ENCODE results near the gene CPLANE1.
"Not testable (repeated sequence)": the region's sequence is repeated elsewhere in the genome, so short reads cannot be mapped to it uniquely, and the experiment has no call there.

CPLANE1 gene

DNA sequence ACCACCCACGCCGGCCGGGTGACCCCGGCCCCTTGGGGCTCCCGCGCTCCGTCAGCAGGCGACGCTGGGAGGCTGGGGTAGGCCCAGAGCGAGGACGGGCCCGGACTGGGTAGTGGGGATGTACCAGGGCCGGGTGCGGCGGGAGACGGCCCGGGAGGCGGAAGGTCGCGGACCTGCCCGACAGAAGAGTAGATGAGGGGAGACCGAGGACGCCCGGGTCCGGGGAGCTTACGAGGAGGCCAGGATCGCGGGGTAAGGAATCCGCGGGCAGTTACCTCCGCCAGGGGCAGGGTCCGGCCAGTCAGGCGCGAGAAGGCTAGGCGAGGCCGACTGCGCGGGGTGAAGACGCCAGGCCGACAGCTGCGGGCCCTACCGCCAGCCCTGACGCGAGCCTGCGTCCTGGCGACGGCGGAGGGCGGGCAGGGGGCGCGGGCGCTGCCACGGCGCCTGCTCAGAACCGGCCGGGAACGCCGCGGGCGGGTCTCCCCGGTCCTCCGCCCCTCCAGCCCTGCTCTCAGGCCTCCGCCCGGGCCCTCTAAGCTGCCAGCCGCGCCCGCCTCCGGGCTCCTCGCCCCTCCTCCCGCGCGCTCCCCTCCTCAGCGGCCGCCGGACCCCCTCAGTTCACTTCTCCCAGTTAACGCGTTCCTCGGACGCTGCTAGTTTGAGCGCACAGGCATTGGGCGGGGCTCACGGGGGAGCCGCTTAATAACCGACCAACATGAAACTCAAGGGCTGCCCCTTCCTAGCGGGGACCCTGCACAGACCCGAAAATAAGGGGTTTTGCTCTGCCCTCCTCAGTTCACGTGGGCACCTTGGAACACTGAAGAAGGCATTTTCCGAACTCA is at the start of gene CPLANE1:
Gene CPLANE1, minus strand, starts transcription at position 407 of the 845 bp plus-strand sequence. CDS start 1,678 bp downstream, outside the sequence.
- peak; percentile 70 for DNase-seq

GRCh38 chr5:37296313-37296712 is 47.1 kb upstream of the CPLANE1 start:
- not testable (repeated sequence) for DNase-seq

- no peak for DNase-seq
These were observed 34.1 kb upstream of the CPLANE1 start for GRCh38 chr5:37283214-37283820.

- DNase-seq, result no peak
These were observed 26.3 kb upstream of the CPLANE1 start for GRCh38 chr5:37275511-37275910.

DNA sequence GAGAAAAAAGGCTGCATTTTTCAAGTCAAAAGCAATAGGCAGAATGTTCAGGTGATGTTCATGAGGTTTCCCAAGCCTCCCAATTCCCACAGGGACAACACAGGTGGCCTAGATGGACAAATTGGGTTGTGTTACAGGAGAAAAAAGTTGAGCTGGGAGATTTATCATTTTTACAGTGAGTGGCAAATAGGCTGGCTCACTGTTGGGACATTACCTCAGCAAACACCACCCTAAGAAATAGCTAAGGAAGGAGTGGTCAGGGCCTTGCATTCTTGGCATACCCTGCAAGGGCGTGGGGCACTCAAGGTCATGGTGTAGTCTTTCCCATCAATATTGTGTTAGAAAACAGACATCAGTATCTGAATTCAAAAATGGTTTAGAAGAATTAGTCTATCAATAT is 23.3 kb upstream of the CPLANE1 start:
- no peak for DNase-seq

DNA sequence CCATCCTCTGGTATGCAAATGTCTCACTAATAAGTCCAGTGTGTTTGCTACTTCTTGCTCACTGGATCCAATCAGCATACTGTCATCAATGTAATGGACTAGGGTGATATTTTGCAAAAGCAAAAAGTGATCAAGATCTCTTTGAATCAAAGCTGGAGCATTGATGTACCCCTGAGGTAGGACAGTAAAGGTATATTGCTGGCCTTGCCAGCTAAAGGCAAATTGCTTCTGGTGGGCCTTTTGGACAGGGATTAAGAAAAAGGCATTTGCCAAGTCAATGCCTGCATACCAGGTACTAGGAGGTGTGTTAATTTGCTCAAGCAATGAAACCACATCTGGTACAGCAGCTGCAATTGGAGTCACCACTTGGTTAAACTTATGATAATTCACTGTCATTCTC is 18.9 kb upstream of the CPLANE1 start:
- DNase-seq, result not testable (repeated sequence)

DNA sequence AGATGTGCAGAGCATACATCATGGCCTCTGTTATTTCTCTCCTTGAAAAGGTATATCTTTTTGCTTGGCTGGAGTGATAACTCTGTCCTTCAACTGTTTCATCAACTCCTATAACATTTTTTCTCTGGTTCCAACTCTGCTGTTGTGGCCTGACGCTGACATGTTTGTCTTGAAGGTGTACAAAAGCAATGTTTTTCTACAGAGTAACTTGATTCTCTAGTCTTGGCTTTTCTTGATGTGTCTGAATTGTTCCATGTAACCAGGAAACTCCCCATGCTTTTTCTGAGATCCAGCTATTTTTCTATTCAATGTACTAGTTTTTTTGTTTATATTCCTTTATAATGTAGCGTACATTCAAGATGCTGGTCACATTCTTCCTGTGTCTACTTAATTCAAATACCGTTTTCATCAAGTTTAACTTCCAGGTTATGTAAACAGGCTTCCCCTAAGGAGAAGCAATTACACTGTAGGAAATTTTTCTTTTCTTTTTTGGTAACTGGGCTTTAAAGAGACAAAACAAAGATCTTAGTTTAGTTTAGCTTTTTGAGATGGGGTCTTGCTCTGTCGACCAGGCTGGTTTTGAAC is 6.7 kb upstream of the CPLANE1 start:
- DNase-seq, result no peak

DNA sequence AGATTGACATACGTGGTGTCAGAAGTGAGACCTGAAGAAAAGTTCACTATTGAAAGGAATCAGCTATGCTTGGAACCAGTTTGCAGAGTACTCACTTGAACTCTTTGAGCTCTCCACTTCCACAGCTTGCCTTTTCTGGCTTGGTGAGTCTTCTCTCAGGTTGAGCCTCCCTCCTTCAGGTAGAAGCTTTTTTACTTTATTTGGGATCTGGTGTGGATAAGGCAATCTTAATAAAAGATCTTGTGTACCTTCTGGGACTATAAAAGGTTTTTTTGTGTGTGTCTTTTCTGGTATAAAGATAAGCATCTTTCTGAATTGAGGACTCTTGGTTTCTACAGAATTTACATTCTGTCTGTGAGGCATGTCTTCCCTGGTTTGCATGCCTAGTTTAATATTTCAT is 5.4 kb upstream of the CPLANE1 start:
- DNase-seq, result no peak

GRCh38 chr5:37251665-37252064 is 2.5 kb upstream of the CPLANE1 start:
- no peak for DNase-seq

DNA sequence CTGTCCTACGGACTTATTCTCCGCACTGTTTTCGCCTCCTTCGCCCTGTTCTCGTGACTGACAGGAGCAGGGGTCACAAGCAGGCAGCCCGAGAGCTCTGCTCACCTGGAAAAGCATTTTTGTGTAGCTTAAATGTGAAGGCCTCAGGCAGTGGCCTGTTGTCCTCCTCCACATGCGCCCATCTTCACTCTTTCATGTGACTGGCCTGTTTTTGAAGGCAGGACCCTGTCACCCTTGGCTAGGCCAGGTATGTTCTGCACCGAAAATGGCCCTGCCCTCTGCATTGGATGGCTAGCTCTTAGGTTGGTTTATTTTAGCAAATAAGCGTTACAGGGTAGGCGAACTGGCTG is 614 bp upstream of the CPLANE1 start:
- DNase-seq, result no peak

DNA sequence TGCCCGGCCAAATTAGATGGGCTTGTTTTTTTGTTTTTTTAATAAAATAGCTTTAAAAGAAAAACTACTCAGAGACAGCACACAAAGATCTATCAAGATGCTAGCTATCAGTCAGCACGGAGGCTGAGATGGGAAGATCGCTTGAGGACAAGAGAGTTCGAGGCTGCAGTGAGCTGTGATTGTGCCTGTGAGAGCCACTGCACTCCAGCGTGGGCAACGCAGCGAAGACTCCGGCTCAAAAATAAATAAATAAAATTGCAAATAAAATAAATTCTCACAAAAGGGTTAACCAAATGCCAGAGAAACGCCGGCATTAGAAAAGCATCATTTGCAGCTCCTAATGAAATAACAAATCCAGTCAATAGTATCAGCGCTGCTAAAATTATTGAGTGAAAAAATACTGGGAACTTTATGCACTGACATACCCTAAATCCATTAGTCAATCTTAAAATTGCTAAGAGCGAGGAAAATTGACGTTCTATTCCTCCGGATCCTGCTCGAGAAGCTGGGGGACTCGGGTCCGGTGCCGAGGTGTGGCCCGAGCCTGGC is 681 bp downstream of the CPLANE1 start:
- no peak for DNase-seq

- no peak for DNase-seq
These were observed 1.7 kb downstream of the CPLANE1 start for GRCh38 chr5:37247496-37247895.

DNA sequence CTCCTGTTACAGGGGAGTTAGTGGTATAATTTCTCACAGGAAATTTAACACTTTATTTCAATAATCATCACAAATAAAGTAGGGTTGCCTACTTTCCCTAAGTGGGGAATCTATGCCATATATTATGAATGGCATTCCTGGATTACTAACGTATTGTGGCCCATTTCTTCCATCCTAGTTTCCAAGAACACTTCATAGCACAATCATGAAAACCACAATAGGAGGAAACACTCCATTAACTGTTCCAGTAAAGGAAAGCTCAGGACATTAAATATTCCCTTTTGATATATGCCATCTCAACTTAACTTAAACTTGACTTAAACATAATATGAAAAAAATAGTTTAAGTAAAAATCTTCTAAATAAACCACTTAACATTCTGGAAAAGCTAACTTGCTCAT is 2.1 kb downstream of the CPLANE1 start:
- DNase-seq, result no peak

- DNase-seq, result no peak
These were observed 14.9 kb downstream of the CPLANE1 start for GRCh38 chr5:37234288-37234687.

- DNase-seq, result no peak
These were observed 22.8 kb downstream of the CPLANE1 start for GRCh38 chr5:37226377-37226776.

GRCh38 chr5:37222181-37222580 is 27.0 kb downstream of the CPLANE1 start:
- no peak for DNase-seq

- DNase-seq, result not testable (repeated sequence)
These were observed 28.8 kb downstream of the CPLANE1 start for GRCh38 chr5:37220426-37220825.

GRCh38 chr5:37219384-37219783 is 29.8 kb downstream of the CPLANE1 start:
- not testable (repeated sequence) for DNase-seq

DNA sequence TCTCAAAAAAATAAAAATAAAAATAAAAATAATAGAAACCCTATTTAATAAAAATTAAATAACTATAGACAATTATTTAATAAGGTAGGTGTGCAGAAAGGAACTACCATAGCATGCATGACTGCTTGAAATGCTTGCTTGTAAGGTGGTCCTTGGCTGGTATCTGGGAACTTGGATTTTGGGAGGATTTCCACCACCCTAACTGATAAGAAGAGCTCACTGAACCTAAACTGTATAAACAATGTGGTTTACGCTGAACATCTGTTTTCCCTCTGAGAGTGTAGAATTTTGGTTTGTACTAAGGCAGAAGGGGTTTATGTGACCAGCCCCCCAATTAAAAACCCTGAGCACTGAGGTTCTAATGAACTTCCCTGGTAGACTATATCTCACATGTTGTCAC is 31.2 kb downstream of the CPLANE1 start:
- DNase-seq, result no peak

- no peak for DNase-seq
These were observed 34.6 kb downstream of the CPLANE1 start for GRCh38 chr5:37214550-37214949.

DNA sequence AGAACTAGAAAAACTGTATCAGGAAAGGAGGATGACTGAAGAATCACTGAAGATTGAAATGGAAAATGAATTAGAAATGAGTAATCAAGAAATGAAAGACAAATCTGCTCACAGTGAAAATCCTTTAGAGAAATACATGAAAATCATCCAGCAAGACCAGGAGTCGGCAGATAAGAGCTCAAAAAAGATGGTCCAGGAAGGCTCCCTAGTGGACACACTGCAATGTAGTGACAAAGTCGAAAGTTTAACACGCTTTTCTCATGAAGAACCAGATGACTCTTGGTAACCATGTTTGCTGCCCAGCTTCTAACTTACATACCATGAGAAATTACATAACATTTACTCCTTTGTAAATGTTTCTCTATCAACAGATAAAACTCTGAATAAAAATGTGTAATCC is 37.1 kb downstream of the CPLANE1 start:
- DNase-seq, result no peak

- DNase-seq, result no peak
These were observed 37.5 kb downstream of the CPLANE1 start for GRCh38 chr5:37211661-37212060.

DNA sequence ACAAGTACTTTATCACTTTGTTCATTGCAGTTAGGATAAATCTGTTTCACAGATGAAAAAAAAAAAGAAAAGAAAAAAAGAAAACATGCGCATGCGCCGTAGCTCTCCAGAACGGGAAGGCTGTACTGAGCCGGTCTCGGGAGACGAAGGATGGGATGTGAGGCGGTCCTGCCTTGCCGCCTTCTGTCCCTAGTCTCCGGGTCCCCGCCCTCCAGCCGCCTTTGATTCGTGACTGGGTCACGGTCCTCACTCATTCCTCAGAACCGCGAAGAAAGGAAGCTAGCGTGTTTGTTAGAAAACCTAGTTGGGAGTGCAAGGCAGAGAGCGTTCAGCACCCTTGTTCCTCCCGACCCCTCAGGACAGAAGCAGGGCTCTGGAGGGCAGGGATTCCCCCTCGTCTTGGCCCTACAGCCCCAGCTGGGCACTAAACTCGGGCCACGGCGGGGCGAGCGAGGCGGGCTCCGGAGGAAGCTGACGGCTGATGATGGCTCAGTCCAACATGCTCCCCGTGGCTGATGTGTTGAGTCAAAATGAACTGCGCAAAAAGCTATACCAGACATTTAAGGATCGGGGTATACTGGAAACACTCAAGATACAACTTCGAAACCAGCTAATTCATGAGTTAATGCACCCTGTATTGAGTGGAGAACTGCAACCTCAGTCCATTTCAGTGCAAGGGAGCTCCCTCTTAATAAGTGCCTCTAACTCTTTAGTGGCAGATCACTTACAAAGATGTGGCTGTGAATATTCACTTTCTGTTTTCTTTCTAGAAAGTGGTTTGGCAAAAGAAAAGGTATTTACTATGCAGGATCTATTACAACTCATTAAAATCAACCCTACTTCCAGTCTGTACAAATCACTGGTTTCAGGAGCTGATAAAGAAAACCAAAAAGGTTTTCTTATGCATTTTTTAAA is 40.0 kb downstream of the CPLANE1 start:
- no peak for DNase-seq
